Neural cell (in vitro differentiated cells): Measurements from ENCODE around the gene HES3. TPM values are rescaled to one million over a fixed set of nuclear protein-coding genes. Genes with fewer than 3 reads are reported as not detected.

Experiments used
- H2AFZ ChIP-seq: fragments of 200-600, 300-800 bp; sonication (generic), shearing (Covaris generic); 2 replicates; pipeline ENCODE4 v1.6.0; 2014; ENCODE audit warnings: low read depth, mild to moderate bottlenecking, antibody characterized with exemption, low read length, moderate library complexity
- H3F3A ChIP-seq: fragments of 200-600 bp; shearing (Covaris generic); 2 replicates; pipeline ENCODE4 v1.6.1; 2016; ENCODE audit warnings: mild to moderate bottlenecking, moderate library complexity, mixed read lengths, antibody characterized with exemption, low read length; ENCODE audit not compliant: insufficient read depth, poor library complexity, severe bottlenecking
- H3K27ac ChIP-seq: fragments of 200-600, 300-800 bp; sonication (generic), shearing (Covaris generic); 2 replicates; pipeline ENCODE4 v1.5.1; 2014; ENCODE audit warnings: mild to moderate bottlenecking, low read length, moderate library complexity
- H3K27me3 ChIP-seq: fragments of 300-800, 200-600 bp; sonication (generic), shearing (Covaris generic); 2 replicates; pipeline ENCODE4 v1.6.0; 2014; ENCODE audit warnings: mild to moderate bottlenecking, low read depth, low read length, moderate library complexity; ENCODE audit not compliant: insufficient read depth
- H3K36me3 ChIP-seq: fragments of 300-800, 200-600 bp; sonication (generic), shearing (Covaris generic); 2 replicates; pipeline ENCODE4 v1.5.1; 2014; ENCODE audit warnings: mild to moderate bottlenecking, antibody characterized with exemption, low read length, moderate library complexity; ENCODE audit not compliant: insufficient read depth
- H3K4me2 ChIP-seq: fragments of 300-800, 200-600 bp; sonication (generic), shearing (Covaris generic); 2 replicates; pipeline ENCODE4 v1.6.0; 2014; ENCODE audit warnings: mild to moderate bottlenecking, low read length
- H3K4me3 ChIP-seq: fragments of 300-800, 200-600 bp; sonication (generic), shearing (Covaris generic); 2 replicates; pipeline ENCODE4 v1.5.1; 2014; ENCODE audit warnings: mild to moderate bottlenecking, low read length, moderate library complexity
- H3K79me2 ChIP-seq: fragments of 200-600 bp; shearing (Covaris generic); replicated peaks from 2 replicates; pipeline ENCODE4 v1.6.0; 2014; ENCODE audit warnings: mild to moderate bottlenecking, low read length, moderate library complexity; ENCODE audit not compliant: insufficient read depth
- H3K9ac ChIP-seq: fragments of 300-800, 200-600 bp; sonication (generic), shearing (Covaris generic); 2 replicates; pipeline ENCODE4 v1.6.1; 2016; ENCODE audit warnings: mild to moderate bottlenecking, low read length, mixed read lengths
- H3K9me2 ChIP-seq: fragments of 200-600 bp; shearing (Covaris generic); 2 replicates; pipeline ENCODE4 v1.6.1; 2016; ENCODE audit warnings: mild to moderate bottlenecking, low read length, mixed read lengths; ENCODE audit not compliant: insufficient read depth
- H3K9me3 ChIP-seq: fragments of 200-600, 300-800 bp; sonication (generic), shearing (Covaris generic); 2 replicates; pipeline ENCODE4 v1.6.1; 2016; ENCODE audit warnings: mild to moderate bottlenecking, mixed run types, low read length, moderate library complexity, mixed read lengths
- H4K20me1 ChIP-seq: fragments of 200-600 bp; shearing (Covaris generic); 2 replicates; pipeline ENCODE4 v1.6.1; 2016; ENCODE audit warnings: mild to moderate bottlenecking, mixed run types; ENCODE audit not compliant: insufficient read depth
- CTCF ChIP-seq: fragments of 450-650 bp; IDR thresholded peaks from 2 replicates; pipeline ENCODE4 v1.5.1; 2014; ENCODE audit warnings: antibody characterized with exemption, mild to moderate bottlenecking, moderate library complexity; ENCODE audit not compliant: poor library complexity, severe bottlenecking
- EP300 ChIP-seq: fragments of 450-650 bp; conservative IDR thresholded peaks from 2 replicates; pipeline ENCODE4 v1.6.1; 2014; ENCODE audit warnings: antibody characterized with exemption, mild to moderate bottlenecking, moderate library complexity; ENCODE audit not compliant: poor library complexity, severe bottlenecking
- MXI1 ChIP-seq: fragments of 450-650 bp; conservative IDR thresholded peaks from 2 replicates; pipeline ENCODE4 v1.6.1; 2014; ENCODE audit warnings: antibody characterized with exemption, mild to moderate bottlenecking; ENCODE audit not compliant: poor library complexity, severe bottlenecking
- POLR2AphosphoS5 ChIP-seq: IDR thresholded peaks from 2 replicates; pipeline ENCODE4 v1.6.1; 2012
- RAD21 ChIP-seq: fragments of 450-650 bp; conservative IDR thresholded peaks from 2 replicates; pipeline ENCODE4 v1.6.1; 2014; ENCODE audit warnings: antibody characterized with exemption, mild to moderate bottlenecking, moderate library complexity
- REST ChIP-seq: IDR thresholded peaks from 2 replicates; pipeline ENCODE4 v1.6.1; 2012; ENCODE audit warnings: borderline replicate concordance
- SMC3 ChIP-seq: fragments of 450-650 bp; conservative IDR thresholded peaks from 2 replicates; pipeline ENCODE4 v1.6.1; 2014; ENCODE audit warnings: antibody characterized with exemption, mild to moderate bottlenecking, moderate library complexity; ENCODE audit not compliant: poor library complexity
- TAF1 ChIP-seq: IDR thresholded peaks from 2 replicates; pipeline ENCODE4 v1.6.1; 2012; ENCODE audit warnings: low read depth
- polyA plus RNA-seq: library from polyadenylated mRNA; depleted of rRNA; stranded (reverse); fragments of >200 nt; gene quantifications from 2 replicates; pipeline ENCODE4 v1.2.3, GENCODE V29; 2014

Gene HES3
- polyA plus RNA-seq, 1 donor from 2014 or later: not detected

GRCh38 chr1:6210591-6211355, 33.2 kb upstream of the HES3 start:
- Histone ChIP-seq H2AFZ (no peak overlapping the region), H3K9ac (no peak overlapping the region), H3K9me2 (no peaks in the 10 kb centered on the region), H3K4me3 (no peak overlapping the region), H3K79me2 (no peaks in the 10 kb centered on the region), H4K20me1 (no peaks in the 10 kb centered on the region), H3K36me3 (no peaks in the 10 kb centered on the region), H3K4me2 (no peak overlapping the region), H3K27me3 (peaks cover 30% of the 10 kb centered on the region), H3K9me3 (no peaks in the 10 kb centered on the region), H3F3A (no peaks in the 10 kb centered on the region), H3K27ac (no peak overlapping the region)
- TF ChIP-seq RAD21 (no peak), EP300 (no peak), SMC3 (no peak), MXI1 (no peak), REST (no peak)

- Histone ChIP-seq H3K4me2 (no peak overlapping the region), H3K79me2 (no peaks in the 10 kb centered on the region), H3K9ac (no peak overlapping the region), H3K9me2 (no peaks in the 10 kb centered on the region), H3K27ac (no peak overlapping the region), H3K27me3 (peaks cover 21% of the 10 kb centered on the region), H3K9me3 (no peaks in the 10 kb centered on the region), H2AFZ (no peak overlapping the region), H3K4me3 (no peak overlapping the region), H3F3A (no peaks in the 10 kb centered on the region), H3K36me3 (no peaks in the 10 kb centered on the region), H4K20me1 (no peaks in the 10 kb centered on the region)
- no peak for TF ChIP-seq REST
- no peak for TF ChIP-seq POLR2AphosphoS5
- no peak for TF ChIP-seq SMC3
- no peak for TF ChIP-seq CTCF
- no peak for TF ChIP-seq EP300
- no peak for TF ChIP-seq TAF1
- TF ChIP-seq MXI1: no peak
- no peak for TF ChIP-seq RAD21
Measured at GRCh38 chr1:6211731-6212130, 32.2 kb upstream of the HES3 start.
